ENCODE data around the gene TRPV2.

TRPV2 gene

GRCh38 chr17:16433514-16433913 is 18.1 kb downstream of the TRPV2 start:
- TF ChIP-seq, protein P1, sequence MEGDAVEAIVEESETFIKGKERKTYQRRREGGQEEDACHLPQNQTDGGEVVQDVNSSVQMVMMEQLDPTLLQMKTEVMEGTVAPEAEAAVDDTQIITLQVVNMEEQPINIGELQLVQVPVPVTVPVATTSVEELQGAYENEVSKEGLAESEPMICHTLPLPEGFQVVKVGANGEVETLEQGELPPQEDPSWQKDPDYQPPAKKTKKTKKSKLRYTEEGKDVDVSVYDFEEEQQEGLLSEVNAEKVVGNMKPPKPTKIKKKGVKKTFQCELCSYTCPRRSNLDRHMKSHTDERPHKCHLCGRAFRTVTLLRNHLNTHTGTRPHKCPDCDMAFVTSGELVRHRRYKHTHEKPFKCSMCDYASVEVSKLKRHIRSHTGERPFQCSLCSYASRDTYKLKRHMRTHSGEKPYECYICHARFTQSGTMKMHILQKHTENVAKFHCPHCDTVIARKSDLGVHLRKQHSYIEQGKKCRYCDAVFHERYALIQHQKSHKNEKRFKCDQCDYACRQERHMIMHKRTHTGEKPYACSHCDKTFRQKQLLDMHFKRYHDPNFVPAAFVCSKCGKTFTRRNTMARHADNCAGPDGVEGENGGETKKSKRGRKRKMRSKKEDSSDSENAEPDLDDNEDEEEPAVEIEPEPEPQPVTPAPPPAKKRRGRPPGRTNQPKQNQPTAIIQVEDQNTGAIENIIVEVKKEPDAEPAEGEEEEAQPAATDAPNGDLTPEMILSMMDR (IDR thresholded peaks at IDR 0.05; ENCODE audit: low read depth, low read length) = no peak
- in situ Hi-C loops (cut with HindIII; ENCODE audit: low sequenced_read_pairs) = no loop called here
- H3K4me3 ChIP-seq (ENCODE audit: low read depth, low read length) = no peak overlapping the region
- DNase-seq (ENCODE audit: low read depth, low spot score) = no peak

DNA sequence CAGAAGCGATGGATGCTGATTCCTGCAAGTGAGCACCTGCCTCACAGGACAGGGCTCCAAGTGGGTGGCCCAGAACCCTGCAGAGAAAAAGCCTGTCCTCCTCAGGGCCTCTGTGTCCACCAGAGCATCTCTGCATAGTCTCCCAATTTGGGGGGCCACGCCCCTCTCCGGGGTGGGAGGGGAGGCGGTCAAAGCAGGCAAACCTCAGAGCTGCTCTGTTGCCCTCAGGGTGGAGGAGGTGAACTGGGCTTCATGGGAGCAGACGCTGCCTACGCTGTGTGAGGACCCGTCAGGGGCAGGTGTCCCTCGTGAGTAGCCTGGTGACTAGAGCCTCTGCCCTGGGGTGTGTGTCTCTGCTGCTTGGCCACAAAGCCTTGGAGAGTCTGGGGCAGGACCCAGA is 19.3 kb downstream of the TRPV2 start:
- in situ Hi-C loops (cut with HindIII; ENCODE audit: low sequenced_read_pairs) = no loop called here
- H3K4me3 ChIP-seq (ENCODE audit: low read depth, low read length) = no peak overlapping the region
- no peak for DNase-seq (ENCODE audit: low read depth, low spot score)
- TF ChIP-seq, protein P1 (IDR thresholded peaks at IDR 0.05; ENCODE audit: low read depth, low read length) = no peak

DNA sequence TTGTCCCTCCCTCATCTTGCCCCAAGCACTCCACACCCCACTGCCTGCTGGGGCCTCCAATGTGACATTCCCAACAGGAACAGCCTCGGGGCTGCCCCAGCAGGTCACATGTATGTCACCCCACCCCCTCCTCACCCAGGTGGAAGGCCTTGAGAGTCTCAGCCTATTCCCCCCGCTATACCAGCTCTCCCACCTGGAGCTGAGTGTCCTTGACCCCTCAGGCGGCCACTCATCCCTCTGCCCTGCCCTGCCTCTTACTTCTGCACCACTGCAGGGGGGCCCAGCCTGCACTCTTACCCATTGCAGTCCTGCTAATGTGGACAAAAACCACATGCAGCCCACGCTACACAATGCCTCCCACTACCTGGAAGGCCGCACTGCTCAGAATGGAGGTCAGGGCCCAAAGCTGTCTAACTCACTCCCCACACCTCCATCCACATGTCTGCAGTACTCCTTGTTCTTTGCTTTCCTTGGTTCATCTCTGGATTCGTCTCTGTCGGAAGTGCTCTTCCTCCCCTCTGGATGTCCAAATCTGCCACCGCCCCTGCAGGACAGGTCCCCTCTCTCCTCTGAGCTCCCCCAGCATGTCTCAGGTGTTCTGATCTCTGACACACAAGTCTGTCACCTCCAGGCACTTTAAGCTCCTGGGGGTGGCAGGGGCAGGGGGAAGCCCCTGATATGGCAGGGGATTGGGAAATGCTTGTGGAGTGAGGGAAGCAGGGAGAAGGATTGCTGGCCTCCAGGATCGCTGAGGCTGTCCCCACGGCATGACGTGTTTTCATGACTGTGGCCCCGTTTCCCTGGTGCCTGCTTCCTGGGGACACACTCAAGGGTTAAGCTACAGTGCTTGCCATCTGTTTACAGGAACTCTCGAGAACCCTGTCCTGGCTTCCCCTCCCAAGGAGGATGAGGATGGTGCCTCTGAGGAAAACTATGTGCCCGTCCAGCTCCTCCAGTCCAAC is 20.8 kb downstream of the TRPV2 start:
- in situ Hi-C loops (cut with HindIII; ENCODE audit: low sequenced_read_pairs) = no loop called here
- TF ChIP-seq, protein P1 (IDR thresholded peaks at IDR 0.05; ENCODE audit: low read depth, low read length) = no peak
- no peak overlapping the region for H3K4me3 ChIP-seq (ENCODE audit: low read depth, low read length)
- no peak for DNase-seq (ENCODE audit: low read depth, low spot score)

- TF ChIP-seq, protein P1 (IDR thresholded peaks at IDR 0.05; ENCODE audit: low read depth, low read length) = no peak
- in situ Hi-C loops (cut with HindIII; ENCODE audit: low sequenced_read_pairs) = no loop called here
- H3K4me3 ChIP-seq (ENCODE audit: low read depth, low read length) = no peak overlapping the region
- no peak for DNase-seq (ENCODE audit: low read depth, low spot score)
Measured at GRCh38 chr17:16437083-16437482, 21.7 kb downstream of the TRPV2 start.

DNA sequence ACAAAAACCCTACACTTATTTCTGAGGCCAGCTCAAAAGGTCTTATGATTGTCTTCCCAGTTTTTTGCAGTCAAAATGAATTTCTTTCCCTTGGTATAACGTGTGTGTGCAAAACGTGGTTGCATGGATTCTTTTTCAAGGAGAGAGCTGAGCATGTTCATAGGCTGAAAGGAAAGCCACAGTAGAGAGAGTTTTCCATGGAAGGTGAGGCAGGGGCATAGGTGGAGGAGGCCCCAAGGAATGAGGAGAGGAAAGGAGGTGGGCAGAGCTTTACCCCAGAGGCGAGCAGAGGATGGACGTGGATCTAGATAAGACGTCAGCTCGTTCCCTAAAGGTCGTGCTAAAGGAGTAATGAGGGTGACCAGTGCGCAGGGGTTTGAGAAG is 22.8 kb downstream of the TRPV2 start:
- H3K4me3 ChIP-seq (ENCODE audit: low read depth, low read length) = peak overlapping the region; percentile 98
- TF ChIP-seq, protein P1 (IDR thresholded peaks at IDR 0.05; ENCODE audit: low read depth, low read length) = no peak
- in situ Hi-C loops (cut with HindIII; ENCODE audit: low sequenced_read_pairs) = no loop called here
- DNase-seq (ENCODE audit: low read depth, low spot score) = no peak

DNA sequence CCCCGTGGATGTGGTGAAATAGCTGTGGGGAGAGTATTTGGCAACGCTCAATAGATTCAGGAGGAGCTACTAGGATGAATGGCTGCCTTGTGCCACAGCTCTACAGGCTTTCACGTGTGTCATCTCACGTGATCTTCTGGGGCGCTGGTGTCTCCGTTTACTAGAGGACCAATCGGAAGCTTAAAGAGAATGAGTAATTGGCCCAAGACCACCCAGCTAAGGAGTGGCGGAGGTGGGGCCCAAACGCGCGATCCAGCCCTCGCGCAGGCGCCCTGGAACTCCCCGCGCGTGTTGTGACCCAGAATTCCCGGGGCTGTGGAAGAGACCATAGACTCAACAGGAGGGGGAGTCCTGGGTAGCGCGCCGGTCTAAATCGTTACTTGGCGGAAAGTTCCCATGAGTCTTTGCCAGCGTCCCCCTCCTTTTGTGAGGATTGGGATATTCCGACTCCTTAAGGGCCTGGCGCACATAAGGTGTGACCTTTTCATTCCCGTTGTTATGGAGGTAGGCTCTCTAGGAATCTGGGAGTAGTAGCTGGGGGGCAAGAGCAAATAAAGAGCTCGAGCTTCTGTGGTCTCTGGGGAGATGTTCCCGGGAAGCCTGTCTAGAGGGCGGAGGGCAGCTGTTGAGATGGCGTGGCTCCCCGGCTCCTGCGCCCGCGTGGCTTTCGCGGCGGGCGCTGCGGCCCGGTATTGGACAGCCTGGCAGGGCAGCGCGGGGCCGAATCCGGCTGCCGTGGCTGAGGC is 23.4 kb downstream of the TRPV2 start:
- H3K4me3 ChIP-seq (ENCODE audit: low read depth, low read length) = peak overlapping the region; percentile 98
- TF ChIP-seq, protein P1 (IDR thresholded peaks at IDR 0.05; ENCODE audit: low read depth, low read length) = no peak
- in situ Hi-C loops (cut with HindIII; ENCODE audit: low sequenced_read_pairs) = no loop called here
- DNase-seq (ENCODE audit: low read depth, low spot score) = peak; percentile 100
